Measurements from ENCODE around the gene CDK19. TPM values are rescaled to one million over a fixed set of nuclear protein-coding genes. Genes with fewer than 3 reads are reported as not detected.

The CDK19 gene
- total RNA-seq, 1 donor from 2014 or later = 34.4 TPM

DNA sequence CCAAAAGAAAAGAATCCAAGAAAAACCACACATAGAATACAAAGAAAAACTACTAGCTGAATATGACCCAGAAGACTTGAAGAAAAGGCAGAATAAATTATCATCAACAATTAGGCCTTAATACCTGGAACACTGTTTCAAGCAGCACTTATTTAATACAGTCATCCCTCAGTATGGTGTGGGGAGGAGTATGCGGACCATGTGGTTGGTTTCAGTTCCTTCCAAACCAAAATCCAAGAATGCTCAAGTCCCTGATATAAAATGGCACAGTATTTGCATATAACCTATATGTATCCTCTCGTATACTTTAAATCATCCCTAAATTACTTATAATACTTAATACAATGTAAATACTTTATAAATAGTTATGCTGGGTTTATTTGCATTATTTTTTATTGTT is 16.1 kb downstream of the CDK19 start:
- Histone ChIP-seq H3K9me3 (ENCODE audit: low read depth) (no peaks in the 10 kb centered on the region), H3F3A (ENCODE audit: low read depth) (no peaks in the 10 kb centered on the region), H3K27ac (no peak overlapping the region), H4K20me1 (ENCODE audit: low read depth) (peaks cover 4% of the 10 kb centered on the region), H3K4me1 (no peaks in the 10 kb centered on the region), H3K27me3 (no peaks in the 10 kb centered on the region), H3K9ac (no peak overlapping the region), H3K4me2 (no peak overlapping the region), H3K79me2 (ENCODE audit: low read depth) (peaks cover 99% of the 10 kb centered on the region), H3K4me3 (no peak overlapping the region), H3K36me3 (peaks cover 6% of the 10 kb centered on the region), H2AFZ (replicated peaks) (no peak overlapping the region)
- no peak for TF ChIP-seq EZH2phosphoT487 (IDR thresholded peaks at IDR 0.05)
- TF ChIP-seq EZH2 (IDR thresholded peaks at IDR 0.05) = no peak
- TF ChIP-seq, protein P1, sequence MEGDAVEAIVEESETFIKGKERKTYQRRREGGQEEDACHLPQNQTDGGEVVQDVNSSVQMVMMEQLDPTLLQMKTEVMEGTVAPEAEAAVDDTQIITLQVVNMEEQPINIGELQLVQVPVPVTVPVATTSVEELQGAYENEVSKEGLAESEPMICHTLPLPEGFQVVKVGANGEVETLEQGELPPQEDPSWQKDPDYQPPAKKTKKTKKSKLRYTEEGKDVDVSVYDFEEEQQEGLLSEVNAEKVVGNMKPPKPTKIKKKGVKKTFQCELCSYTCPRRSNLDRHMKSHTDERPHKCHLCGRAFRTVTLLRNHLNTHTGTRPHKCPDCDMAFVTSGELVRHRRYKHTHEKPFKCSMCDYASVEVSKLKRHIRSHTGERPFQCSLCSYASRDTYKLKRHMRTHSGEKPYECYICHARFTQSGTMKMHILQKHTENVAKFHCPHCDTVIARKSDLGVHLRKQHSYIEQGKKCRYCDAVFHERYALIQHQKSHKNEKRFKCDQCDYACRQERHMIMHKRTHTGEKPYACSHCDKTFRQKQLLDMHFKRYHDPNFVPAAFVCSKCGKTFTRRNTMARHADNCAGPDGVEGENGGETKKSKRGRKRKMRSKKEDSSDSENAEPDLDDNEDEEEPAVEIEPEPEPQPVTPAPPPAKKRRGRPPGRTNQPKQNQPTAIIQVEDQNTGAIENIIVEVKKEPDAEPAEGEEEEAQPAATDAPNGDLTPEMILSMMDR (IDR thresholded peaks at IDR 0.05) = no peak
- no peak overlapping the region for H3K27ac Mint-ChIP-seq
- H3K9me3 Mint-ChIP-seq = peaks cover 53% of the 10 kb centered on the region
- no peak overlapping the region for H3K4me3 Mint-ChIP-seq
- DNase-seq (ENCODE audit: low spot score) = no peak
- peaks cover 2% of the 10 kb centered on the region for H3K27me3 Mint-ChIP-seq (ENCODE audit: insufficient read depth, low read depth)
- H3K4me1 Mint-ChIP-seq = no peaks in the 10 kb centered on the region
- peaks cover 34% of the 10 kb centered on the region for H3K36me3 Mint-ChIP-seq

DNA sequence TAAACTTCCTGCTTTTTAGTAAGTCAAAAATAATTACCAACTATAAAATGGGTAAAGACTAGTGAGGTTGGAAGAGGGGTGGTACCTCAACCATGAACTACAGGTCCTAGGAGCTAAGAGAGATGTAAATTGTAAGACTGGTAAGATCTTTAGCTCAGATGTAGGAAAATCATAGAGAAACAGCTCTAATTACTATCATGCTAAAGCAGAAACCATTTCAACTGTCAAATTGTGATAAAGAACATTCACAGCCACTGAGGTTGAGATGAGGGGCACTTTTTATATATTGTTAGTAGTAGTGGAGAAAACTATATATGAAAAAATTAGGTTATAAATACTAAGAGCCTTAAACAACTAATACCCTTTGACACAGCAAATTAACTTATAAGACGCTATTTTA is 20.0 kb downstream of the CDK19 start:
- Histone ChIP-seq H3K79me2 (ENCODE audit: low read depth) (peaks cover 97% of the 10 kb centered on the region), H2AFZ (replicated peaks) (no peak overlapping the region), H3K9me3 (ENCODE audit: low read depth) (no peaks in the 10 kb centered on the region), H3K4me2 (no peak overlapping the region), H3K27me3 (no peaks in the 10 kb centered on the region), H4K20me1 (ENCODE audit: low read depth) (peaks cover 15% of the 10 kb centered on the region), H3K9ac (no peak overlapping the region), H3F3A (ENCODE audit: low read depth) (peaks cover 5% of the 10 kb centered on the region), H3K27ac (no peak overlapping the region), H3K4me1 (peaks cover 10% of the 10 kb centered on the region), H3K36me3 (no peaks in the 10 kb centered on the region), H3K4me3 (no peak overlapping the region)
- Mint-ChIP-seq H3K27ac (no peak overlapping the region), H3K27me3 (ENCODE audit: insufficient read depth, low read depth) (peaks cover 2% of the 10 kb centered on the region), H3K4me1 (no peaks in the 10 kb centered on the region), H3K4me3 (no peak overlapping the region), H3K9me3 (peaks cover 28% of the 10 kb centered on the region), H3K36me3 (peaks cover 22% of the 10 kb centered on the region)
- TF ChIP-seq, protein P1 (IDR thresholded peaks at IDR 0.05) = no peak
- TF ChIP-seq EZH2phosphoT487 (IDR thresholded peaks at IDR 0.05) = no peak
- no peak for TF ChIP-seq EZH2 (IDR thresholded peaks at IDR 0.05)
- DNase-seq (ENCODE audit: low spot score) = no peak

DNA sequence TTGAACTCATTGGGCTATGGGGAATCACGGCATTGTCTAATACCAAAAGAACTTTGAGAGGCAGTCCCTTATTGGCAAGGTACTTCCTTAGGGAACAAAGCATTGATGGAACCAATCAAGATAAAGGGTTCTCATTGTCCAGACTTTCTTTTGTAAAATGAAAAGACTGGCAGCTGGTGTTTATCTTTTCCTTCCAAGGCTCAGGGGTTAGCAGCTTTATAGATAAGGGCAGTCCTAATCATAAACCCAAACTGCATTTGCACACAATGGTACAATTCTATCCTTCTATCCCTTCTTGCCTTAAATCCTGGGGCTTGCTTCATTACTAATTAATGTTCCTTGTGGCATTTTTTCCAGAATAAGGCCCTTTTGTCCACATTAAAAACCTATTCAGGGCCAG is 28.6 kb downstream of the CDK19 start:
- Histone ChIP-seq H4K20me1 (ENCODE audit: low read depth) (peaks cover 17% of the 10 kb centered on the region), H3K9me3 (ENCODE audit: low read depth) (peaks cover 3% of the 10 kb centered on the region), H3K4me3 (no peak overlapping the region), H3K27me3 (no peaks in the 10 kb centered on the region), H3K36me3 (peaks cover 5% of the 10 kb centered on the region), H2AFZ (replicated peaks) (no peak overlapping the region), H3K4me1 (no peaks in the 10 kb centered on the region), H3K27ac (no peak overlapping the region), H3K9ac (no peak overlapping the region), H3F3A (ENCODE audit: low read depth) (peaks cover 9% of the 10 kb centered on the region), H3K4me2 (no peak overlapping the region), H3K79me2 (ENCODE audit: low read depth) (peaks cover 63% of the 10 kb centered on the region)
- no peak for DNase-seq (ENCODE audit: low spot score)
- Mint-ChIP-seq H3K4me3 (no peak overlapping the region), H3K9me3 (peaks cover 17% of the 10 kb centered on the region), H3K4me1 (peaks cover 3% of the 10 kb centered on the region), H3K27ac (no peak overlapping the region), H3K27me3 (ENCODE audit: insufficient read depth, low read depth) (no peaks in the 10 kb centered on the region), H3K36me3 (peaks cover 29% of the 10 kb centered on the region)
- TF ChIP-seq EZH2phosphoT487 (IDR thresholded peaks at IDR 0.05) (no peak), EZH2 (IDR thresholded peaks at IDR 0.05) (no peak)
- TF ChIP-seq, protein P1 (IDR thresholded peaks at IDR 0.05) = no peak
